Esophagus squamous epithelium (tissue), 4 donors: ENCODE measurements around the gene GPR37.

Experiments
- CTCF ChIP-seq, 6 experiments: fragments of 450-650 bp in 4 of 6; fragments of 200-600 bp in 2 of 6; sonication (generic) in 2 of 6; IDR thresholded peaks; one replicate each; pipeline ENCODE4 v1.5.1; 2016 to 2019; ENCODE audit warnings: antibody characterized with exemption in 6 of 6, mild to moderate bottlenecking in 4 of 6, moderate library complexity in 4 of 6
- POLR2A ChIP-seq, 4 donors: fragments of 450-650 bp; IDR thresholded peaks; one replicate each; pipeline ENCODE4 v1.6.1; 2017; ENCODE audit warnings: antibody characterized with exemption in 4 of 4, mild to moderate bottlenecking in 4 of 4, moderate library complexity in 3 of 4

- TF ChIP-seq CTCF (IDR thresholded peaks at IDR 0.05), result no peak
- no peak for TF ChIP-seq POLR2A (IDR thresholded peaks at IDR 0.05)
Measured at GRCh38 chr7:124810605-124811004, 45.0 kb upstream of the GPR37 start.
